ENCODE data around the gene HIPK4. TPM values are rescaled to one million over a fixed set of nuclear protein-coding genes. Genes with fewer than 3 reads are reported as not detected.

HIPK4 gene
- polyA plus RNA-seq, 3 donors, result 0.09 TPM; not detected in 2

DNA sequence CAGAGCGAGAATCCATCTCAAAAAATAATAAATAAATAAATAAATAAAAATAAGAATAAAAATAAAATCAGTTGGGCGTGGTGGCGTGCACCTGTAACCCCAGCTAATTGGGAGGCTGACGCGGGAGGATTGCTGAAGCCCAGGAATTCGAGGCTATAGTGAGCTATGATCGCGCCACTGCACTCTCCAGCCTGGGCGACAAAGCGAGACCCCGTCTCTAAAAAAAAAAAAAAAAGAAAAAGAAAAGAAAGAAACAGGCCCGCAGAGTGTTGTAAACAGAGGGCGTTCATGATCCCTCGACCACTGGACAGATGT is 30.4 kb upstream of the HIPK4 start:
- peaks cover 37% of the 10 kb centered on the region for H3K79me2 ChIP-seq (ENCODE audit: insufficient read depth, low read length)
- H3K27ac Mint-ChIP-seq, result peak overlapping the region; percentile 89 to 95 (median 93)
- H3K27ac ChIP-seq (ENCODE audit: low read depth in 1 of 2, low read length in 2 of 2), result peak overlapping the region; percentile 88 to 90
- peak overlapping the region; percentile 71 for H3K4me2 ChIP-seq (replicated peaks; ENCODE audit: extremely low read depth, low read length, poor library complexity, severe bottlenecking)
- peaks cover 14 to 15% of the 10 kb centered on the region in 2 donors for H3K36me3 Mint-ChIP-seq
- H3K4me3 Mint-ChIP-seq, result peak overlapping the region; percentile 87 to 91
- H4K20me1 ChIP-seq (ENCODE audit: insufficient read depth, low read length), result peaks cover 22% of the 10 kb centered on the region
- H2AFZ ChIP-seq (ENCODE audit: insufficient read depth, low read depth, low read length, poor library complexity, severe bottlenecking), result peak overlapping the region; percentile 68
- H3K9me3 Mint-ChIP-seq, result peaks cover 0 to 3% (median 0%) of the 10 kb centered on the region in 7 donors
- peaks cover 50% of the 10 kb centered on the region for H3K4me1 Mint-ChIP-seq
- H3K4me3 ChIP-seq (replicated peaks in 1 of 3; ENCODE audit: low read depth in 2 of 3, low read length in 3 of 3), result peak overlapping the region; percentile 58 to 90 (median 90)
- H3K27me3 ChIP-seq (ENCODE audit: control insufficient read depth in 2 of 2, insufficient read depth in 2 of 2, low read length in 2 of 2), result no peaks in the 10 kb centered on the region
- H3K9me3 ChIP-seq (replicated peaks in 1 of 2; ENCODE audit: control insufficient read depth in 1 of 2, insufficient read depth in 1 of 2, low read length in 2 of 2), result no peaks in the 10 kb centered on the region
- 63% methylated on average over 13 of the region's 14 CpGs for whole genome bisulfite sequencing (ENCODE audit: insufficient coverage)
- TF ChIP-seq CTCF (IDR thresholded peaks at IDR 0.05), result no peak
- H3K36me3 ChIP-seq (replicated peaks in 1 of 2; ENCODE audit: control insufficient read depth in 1 of 2, insufficient read depth in 2 of 2, low read length in 2 of 2), result peaks cover 12 to 13% of the 10 kb centered on the region in 2 donors
- intact Hi-C loops (cut with micrococcal nuclease), result loop anchor here (1.0 to 10.0 kb wide), 3 partner anchors 24 to 116 kb away; partner anchors contain the start of genes BLVRB (in 1 of the 2) and SERTAD3 (in 1 of the 2)
- DNase-seq, result no peak
- H3K9ac ChIP-seq (ENCODE audit: insufficient read depth, low read length, poor library complexity, severe bottlenecking), result peak overlapping the region; percentile 85
- H3K27me3 Mint-ChIP-seq (ENCODE audit: low read depth in 3 of 3), result peaks cover 1 to 6% (median 4%) of the 10 kb centered on the region in 3 donors
- H3K4me1 ChIP-seq (ENCODE audit: control insufficient read depth in 1 of 2, insufficient read depth in 2 of 2, low read length in 2 of 2), result peaks cover 40 to 55% of the 10 kb centered on the region in 2 donors

DNA sequence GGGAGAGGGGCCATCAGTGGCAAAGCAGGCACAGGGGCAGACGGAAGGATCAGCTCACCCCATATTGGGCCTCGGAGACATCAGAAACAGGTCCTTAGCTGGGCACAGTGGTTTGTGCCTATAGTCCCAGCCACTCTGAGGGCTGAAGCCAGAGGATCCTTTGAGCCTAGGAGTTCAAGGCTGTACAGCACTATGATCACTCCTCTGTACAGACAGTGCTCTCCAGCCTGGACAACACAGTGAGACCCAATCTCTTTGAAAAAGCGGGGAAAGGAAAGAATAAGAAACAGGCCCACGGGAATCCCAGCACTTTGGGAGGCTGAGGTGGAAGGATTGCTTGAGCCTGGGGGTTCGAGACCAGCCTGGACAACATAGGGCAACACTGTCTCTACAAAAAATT is 29.8 kb upstream of the HIPK4 start:
- intact Hi-C loops (cut with micrococcal nuclease), result loop anchor here (1.0 to 10.0 kb wide), 3 partner anchors 25 to 115 kb away; partner anchors contain the start of genes BLVRB (in 1 of the 2) and SERTAD3 (in 1 of the 2)
- peaks cover 53% of the 10 kb centered on the region for H3K4me1 Mint-ChIP-seq
- TF ChIP-seq CTCF (IDR thresholded peaks at IDR 0.05), result no peak
- H3K79me2 ChIP-seq (ENCODE audit: insufficient read depth, low read length), result peaks cover 31% of the 10 kb centered on the region
- WGBS (ENCODE audit: insufficient coverage), result 100% methylated on average over 5 of the region's 5 CpGs
- H3K36me3 Mint-ChIP-seq, result peaks cover 13 to 15% of the 10 kb centered on the region in 2 donors
- H3K4me1 ChIP-seq (ENCODE audit: control insufficient read depth in 1 of 2, insufficient read depth in 2 of 2, low read length in 2 of 2), result peaks cover 43 to 59% of the 10 kb centered on the region in 2 donors
- no peaks in the 10 kb centered on the region for H3K9me3 ChIP-seq (replicated peaks in 1 of 2; ENCODE audit: control insufficient read depth in 1 of 2, insufficient read depth in 1 of 2, low read length in 2 of 2)
- H3K27ac ChIP-seq (ENCODE audit: low read depth in 1 of 2, low read length in 2 of 2), result no peak overlapping the region
- no peak overlapping the region for H3K4me3 Mint-ChIP-seq
- H3K9ac ChIP-seq (ENCODE audit: insufficient read depth, low read length, poor library complexity, severe bottlenecking), result no peak overlapping the region
- peak overlapping the region in 2 of 7 donors; percentile 20 to 62 for H3K27ac Mint-ChIP-seq
- H3K4me2 ChIP-seq (replicated peaks; ENCODE audit: extremely low read depth, low read length, poor library complexity, severe bottlenecking), result no peak overlapping the region
- no peak for DNase-seq
- peaks cover 12 to 13% of the 10 kb centered on the region in 2 donors for H3K36me3 ChIP-seq (replicated peaks in 1 of 2; ENCODE audit: control insufficient read depth in 1 of 2, insufficient read depth in 2 of 2, low read length in 2 of 2)
- H3K27me3 ChIP-seq (ENCODE audit: control insufficient read depth in 2 of 2, insufficient read depth in 2 of 2, low read length in 2 of 2), result no peaks in the 10 kb centered on the region
- no peak overlapping the region for H2AFZ ChIP-seq (ENCODE audit: insufficient read depth, low read depth, low read length, poor library complexity, severe bottlenecking)
- H3K4me3 ChIP-seq (replicated peaks in 1 of 3; ENCODE audit: low read depth in 2 of 3, low read length in 3 of 3), result no peak overlapping the region
- peaks cover 16% of the 10 kb centered on the region for H4K20me1 ChIP-seq (ENCODE audit: insufficient read depth, low read length)
- H3K9me3 Mint-ChIP-seq, result peaks cover 0 to 3% (median 0%) of the 10 kb centered on the region in 7 donors
- peaks cover 1 to 6% (median 4%) of the 10 kb centered on the region in 3 donors for H3K27me3 Mint-ChIP-seq (ENCODE audit: low read depth in 3 of 3)

Measured in CD14-positive monocyte (primary cell).